Hepatocyte (in vitro differentiated cells): ENCODE data around the gene MYO5C.

Experiments
- EZH2 ChIP-seq: fragments of 200-600 bp; sonication (generic); IDR thresholded peaks from 2 replicates; pipeline ENCODE4 v1.6.1; 2016; ENCODE audit warnings: antibody characterized with exemption, mild to moderate bottlenecking, borderline replicate concordance
- EZH2phosphoT487 ChIP-seq: fragments of 200-600 bp; sonication (generic); IDR thresholded peaks from one replicate; pipeline ENCODE4 v1.6.1; 2018; ENCODE audit warnings: antibody characterized with exemption, mild to moderate bottlenecking, low read depth, moderate library complexity; ENCODE audit not compliant: unreplicated experiment, severe bottlenecking
- TF ChIP-seq, protein P1 (sequence below): fragments of 200-600 bp; sonication (generic); IDR thresholded peaks from 2 replicates; pipeline ENCODE4 v1.5.1; 2016; ENCODE audit warnings: antibody characterized with exemption, mild to moderate bottlenecking; ENCODE audit not compliant: poor library complexity

GRCh38 chr15:52206446-52206845 is 89.2 kb downstream of the MYO5C start:
- TF ChIP-seq, protein P1, sequence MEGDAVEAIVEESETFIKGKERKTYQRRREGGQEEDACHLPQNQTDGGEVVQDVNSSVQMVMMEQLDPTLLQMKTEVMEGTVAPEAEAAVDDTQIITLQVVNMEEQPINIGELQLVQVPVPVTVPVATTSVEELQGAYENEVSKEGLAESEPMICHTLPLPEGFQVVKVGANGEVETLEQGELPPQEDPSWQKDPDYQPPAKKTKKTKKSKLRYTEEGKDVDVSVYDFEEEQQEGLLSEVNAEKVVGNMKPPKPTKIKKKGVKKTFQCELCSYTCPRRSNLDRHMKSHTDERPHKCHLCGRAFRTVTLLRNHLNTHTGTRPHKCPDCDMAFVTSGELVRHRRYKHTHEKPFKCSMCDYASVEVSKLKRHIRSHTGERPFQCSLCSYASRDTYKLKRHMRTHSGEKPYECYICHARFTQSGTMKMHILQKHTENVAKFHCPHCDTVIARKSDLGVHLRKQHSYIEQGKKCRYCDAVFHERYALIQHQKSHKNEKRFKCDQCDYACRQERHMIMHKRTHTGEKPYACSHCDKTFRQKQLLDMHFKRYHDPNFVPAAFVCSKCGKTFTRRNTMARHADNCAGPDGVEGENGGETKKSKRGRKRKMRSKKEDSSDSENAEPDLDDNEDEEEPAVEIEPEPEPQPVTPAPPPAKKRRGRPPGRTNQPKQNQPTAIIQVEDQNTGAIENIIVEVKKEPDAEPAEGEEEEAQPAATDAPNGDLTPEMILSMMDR = no peak
- TF ChIP-seq EZH2 (no peak), EZH2phosphoT487 (no peak)
